Non-pigmented ciliary epithelial cell (primary cell): ENCODE data around the gene FHIT.
"Not testable (repeated sequence)": the region's sequence is repeated elsewhere in the genome, so short reads cannot be mapped to it uniquely, and the experiment has no call there.

ENCODE experiments used
- DNase-seq: peaks from one replicate; pipeline ENCODE4 v3.0.0-alpha.2; 2010; ENCODE audit warnings: low read depth

The FHIT gene

DNA sequence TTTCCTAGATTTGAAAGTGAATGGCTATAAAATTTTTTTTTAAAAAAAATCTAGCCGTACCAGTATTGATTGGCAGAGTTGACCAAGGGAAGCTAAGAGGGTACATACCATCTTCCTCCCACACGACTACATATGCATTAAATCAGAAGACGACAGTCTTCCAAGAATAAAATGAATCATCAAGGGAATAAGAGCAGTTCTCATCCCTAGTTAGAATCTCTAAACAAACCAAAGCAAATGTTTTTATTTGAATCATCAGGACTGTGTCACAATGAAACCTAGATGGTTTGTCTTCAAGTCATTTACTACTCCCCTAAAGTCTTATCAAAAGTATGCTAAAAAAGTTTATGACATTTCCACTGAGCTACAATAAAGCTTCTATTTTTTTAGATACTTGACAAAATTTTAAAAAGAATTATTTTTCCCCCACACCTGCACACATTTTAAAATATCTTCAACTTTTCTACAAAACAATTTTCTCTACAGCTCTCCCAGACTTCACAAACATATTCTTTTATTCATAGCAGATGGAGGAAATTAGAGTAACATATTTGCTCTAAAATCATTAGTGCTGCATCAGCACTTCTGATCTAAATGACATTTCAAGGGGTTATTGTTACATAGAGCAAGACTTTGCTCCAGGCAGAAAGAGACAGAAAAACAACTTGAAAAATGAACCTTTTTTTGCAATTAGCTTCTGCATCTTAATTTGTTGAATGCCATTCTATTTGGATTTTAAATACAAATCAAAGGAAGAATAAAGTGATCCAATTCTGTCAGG is 547.1 kb downstream of the FHIT start:
- DNase-seq: no peak

- DNase-seq: no peak
Measured at GRCh38 chr3:60703008-60703407, 548.2 kb downstream of the FHIT start.

- DNase-seq: no peak
Measured at GRCh38 chr3:60698117-60698516, 553.1 kb downstream of the FHIT start.

- DNase-seq: no peak
Measured at GRCh38 chr3:60697132-60697531, 554.1 kb downstream of the FHIT start.

GRCh38 chr3:60696428-60697125 is 554.7 kb downstream of the FHIT start:
- DNase-seq: no peak

- no peak for DNase-seq
Measured at GRCh38 chr3:60675424-60675823, 575.8 kb downstream of the FHIT start.

GRCh38 chr3:60674870-60675269 is 576.4 kb downstream of the FHIT start:
- no peak for DNase-seq

DNA sequence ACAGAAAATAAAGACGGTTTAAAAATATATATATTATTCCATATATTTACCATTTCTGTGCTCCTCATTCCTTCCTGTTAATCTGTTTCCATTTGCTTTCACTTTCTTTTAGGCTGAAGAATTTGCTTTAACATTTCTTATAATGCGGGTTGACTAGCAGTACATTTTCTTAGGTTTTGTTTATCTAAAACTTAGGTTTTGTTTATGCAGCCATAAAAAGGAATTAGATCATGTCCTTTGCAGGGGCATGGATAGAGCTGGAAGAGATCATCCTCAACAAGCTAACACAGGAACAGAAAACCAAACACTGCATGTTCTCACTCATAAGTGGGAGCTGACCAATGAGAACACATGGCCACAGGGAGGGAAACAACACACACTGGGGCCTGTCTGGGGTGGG is 578.1 kb downstream of the FHIT start:
- no peak for DNase-seq

DNA sequence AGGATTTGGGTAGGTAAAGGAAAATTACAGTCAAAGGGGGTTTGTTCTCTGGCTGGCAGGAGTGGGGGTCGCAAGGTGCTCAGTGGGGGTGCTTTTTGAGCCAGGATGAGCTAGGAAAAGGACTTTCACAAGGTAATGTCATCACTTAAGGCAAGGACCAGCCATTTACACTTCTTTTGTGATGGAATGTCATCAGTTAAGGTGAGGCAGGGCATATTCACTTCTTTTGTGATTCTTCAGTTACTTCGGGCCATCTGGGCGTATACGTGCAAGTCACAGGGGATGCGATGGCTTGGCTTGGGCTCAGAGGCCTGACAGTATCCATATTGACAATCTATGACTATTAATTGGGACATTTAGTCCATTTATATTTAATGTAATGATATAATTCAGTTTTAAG is 578.9 kb downstream of the FHIT start:
- DNase-seq: not testable (repeated sequence)

DNA sequence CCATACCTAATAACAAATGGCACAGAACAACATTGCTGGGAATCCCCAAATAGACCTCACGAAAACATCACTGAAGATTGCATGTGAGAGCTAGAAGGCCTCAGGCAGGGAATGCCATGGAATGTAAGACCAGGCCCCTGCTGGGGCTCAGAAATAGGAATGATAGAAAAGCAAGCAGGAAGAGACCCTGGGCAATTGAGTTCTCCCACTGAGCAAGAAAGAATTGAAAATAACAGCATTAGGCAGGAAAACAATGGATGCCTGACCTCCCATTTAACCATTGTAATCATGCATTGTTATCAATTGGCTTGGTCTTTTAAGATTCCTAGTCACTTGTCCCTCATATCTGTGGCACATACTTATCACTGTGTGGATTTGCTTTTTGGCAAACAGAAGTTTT is 581.6 kb downstream of the FHIT start:
- no peak for DNase-seq

GRCh38 chr3:60660026-60660425 is 591.2 kb downstream of the FHIT start:
- no peak for DNase-seq

- DNase-seq: no peak
Measured at GRCh38 chr3:60659098-60659497, 592.2 kb downstream of the FHIT start.

DNA sequence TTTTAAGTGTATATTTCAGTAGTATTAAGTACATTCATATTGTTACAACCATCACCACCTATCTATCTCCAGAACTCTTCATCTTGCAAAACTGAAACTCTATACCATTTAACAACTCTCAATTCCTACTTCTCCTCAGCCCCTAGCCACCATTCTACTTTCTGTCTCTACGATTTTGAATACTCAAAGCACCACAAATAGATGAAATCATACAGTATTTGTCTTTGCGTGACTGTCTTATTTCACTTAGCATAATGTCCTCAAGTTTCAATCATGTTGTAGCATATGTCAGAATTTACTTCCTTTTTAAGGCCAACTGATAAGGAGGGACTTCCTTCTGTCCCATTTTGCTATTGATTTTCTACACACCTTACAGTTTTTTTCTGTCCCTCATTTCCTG is 593.3 kb downstream of the FHIT start:
- DNase-seq: no peak

- no peak for DNase-seq
Measured at GRCh38 chr3:60652829-60653228, 598.4 kb downstream of the FHIT start.

DNA sequence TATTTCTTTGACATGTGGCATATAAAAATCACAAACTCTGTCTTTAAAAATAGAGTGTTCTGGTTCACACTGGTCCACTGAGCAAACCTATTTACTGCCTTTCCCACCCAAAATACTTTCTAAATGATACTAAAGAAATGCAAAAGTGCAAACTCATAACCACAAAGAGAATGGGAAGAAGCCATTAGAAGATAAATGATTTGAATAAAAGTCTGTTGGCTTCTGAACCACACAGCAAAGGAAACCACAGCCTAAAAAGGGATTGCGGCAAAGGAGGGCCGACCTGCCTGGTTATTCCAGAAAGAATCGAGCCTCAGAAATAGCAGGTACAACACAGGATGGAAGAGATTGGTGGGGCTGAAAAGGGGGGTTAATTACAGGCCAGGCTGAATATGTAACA is 599.5 kb downstream of the FHIT start:
- DNase-seq: no peak

- no peak for DNase-seq
Measured at GRCh38 chr3:60650171-60650570, 601.1 kb downstream of the FHIT start.

GRCh38 chr3:60645801-60646200 is 605.5 kb downstream of the FHIT start:
- DNase-seq: no peak

DNA sequence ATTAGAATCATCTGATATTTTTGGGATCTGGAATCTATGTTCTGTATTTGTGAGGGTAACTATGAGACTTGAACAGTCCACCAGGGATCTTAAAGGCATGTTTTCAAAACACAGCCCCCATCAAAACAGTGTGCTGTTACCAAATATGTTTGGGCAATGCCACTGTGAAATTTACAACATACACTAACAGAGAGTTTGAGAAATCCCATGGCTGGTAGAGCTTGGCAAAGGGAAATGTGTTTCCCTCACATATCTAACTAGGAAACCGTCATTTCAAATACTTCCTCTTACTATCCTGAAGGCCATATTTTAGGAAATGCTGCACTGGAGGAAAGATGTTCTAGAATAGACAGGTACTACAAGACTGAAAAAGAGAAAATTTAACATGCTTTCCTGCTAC is 607.4 kb downstream of the FHIT start:
- no peak for DNase-seq

DNA sequence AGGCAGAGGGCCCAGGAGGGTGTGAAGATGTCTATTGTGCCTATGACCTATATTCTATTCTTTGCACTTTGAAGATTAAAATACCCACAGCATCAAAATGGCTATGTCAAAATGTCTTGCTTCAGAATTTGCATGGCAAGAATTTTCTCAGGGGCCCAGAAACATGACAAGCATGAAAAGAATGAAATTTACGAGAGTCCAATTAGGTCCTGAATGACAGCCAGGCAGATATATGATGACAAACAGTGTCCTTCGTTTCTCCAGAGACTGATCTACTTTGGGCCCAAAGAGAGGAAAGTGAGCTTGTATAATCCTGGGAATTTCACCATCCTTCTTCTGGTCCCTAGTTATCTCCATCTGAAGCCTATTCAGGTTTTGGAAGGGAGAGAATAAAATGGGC is 609.9 kb downstream of the FHIT start:
- no peak for DNase-seq

GRCh38 chr3:60636846-60637245 is 614.4 kb downstream of the FHIT start:
- peak; percentile 24 for DNase-seq

DNA sequence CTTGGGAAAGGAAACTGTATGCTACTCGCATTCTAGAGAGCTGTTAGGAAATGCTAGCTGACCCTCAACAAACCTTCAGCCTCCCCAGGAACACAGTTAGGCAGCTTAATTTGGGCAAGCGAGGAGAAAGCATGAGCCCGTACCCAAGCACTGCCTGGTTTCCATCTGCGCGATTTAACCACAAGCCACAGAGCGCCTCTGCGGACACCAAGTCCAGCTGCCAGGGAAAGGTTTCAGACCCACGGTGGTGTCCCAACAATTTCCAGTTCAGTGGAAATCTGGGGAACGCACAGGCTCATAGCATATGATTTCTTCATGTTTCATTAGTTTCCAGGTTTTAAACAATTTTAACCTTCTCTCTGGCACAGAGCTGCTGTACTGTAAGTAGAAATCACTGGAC is 617.6 kb downstream of the FHIT start:
- DNase-seq: no peak

DNA sequence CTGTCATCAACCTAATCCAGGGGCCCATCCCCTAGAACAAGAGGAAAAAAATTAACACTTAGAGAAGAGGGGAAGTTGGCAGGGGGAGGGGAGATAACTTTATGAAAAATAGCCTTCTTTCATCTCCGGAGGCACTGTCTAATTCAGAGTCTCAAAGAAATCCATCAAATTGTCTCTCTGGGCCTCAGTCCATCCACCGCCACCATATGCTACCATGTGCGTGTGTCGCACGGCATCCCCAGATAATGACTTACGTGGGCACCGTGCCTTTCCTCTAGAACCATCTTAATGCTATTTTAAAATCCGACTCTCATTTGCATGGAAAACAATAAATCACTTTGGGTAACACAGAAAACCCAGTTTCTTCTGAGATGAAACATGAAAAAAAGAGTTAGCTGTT is 619.7 kb downstream of the FHIT start:
- no peak for DNase-seq

GRCh38 chr3:60630953-60631352 is 620.3 kb downstream of the FHIT start:
- DNase-seq: no peak

DNA sequence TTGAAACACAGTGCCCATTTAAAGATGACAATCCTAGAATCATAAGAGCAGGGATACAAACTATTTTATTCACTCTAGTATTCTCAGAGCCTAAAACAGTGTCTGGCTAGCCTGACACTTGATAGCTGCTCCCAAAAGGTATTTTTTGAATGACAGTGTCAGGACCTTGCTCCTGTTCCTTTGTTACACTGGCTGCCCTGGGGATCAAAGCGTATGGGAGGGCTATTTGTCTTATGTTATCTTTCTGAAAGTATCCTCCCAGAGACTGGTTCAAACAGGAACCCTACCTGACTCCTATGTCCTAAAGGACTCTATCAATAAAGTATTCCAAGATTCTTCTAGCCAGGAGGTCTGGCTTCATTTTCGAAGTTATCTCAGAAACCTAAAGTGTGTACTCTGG is 621.4 kb downstream of the FHIT start:
- DNase-seq: no peak
